Stimulated activated effector memory CD8-positive, alpha-beta T cell treated with anti-CD3 and anti-CD28 coated beads, Interleukin-12 subunit alpha, Interleukin-12 subunit beta, amount 100 ng/mL, for 72 hours (primary cell): ENCODE measurements around the gene C1orf167.

ENCODE experiments used
- ATAC-seq: fragments of 150-1000 bp; cut with Tn5 transposase; 2 replicates; pipeline ENCODE4 v1.10.0; 2021
- DNase-seq, 2 donors: peaks; one replicate each; pipeline ENCODE4 v3.0.0; 2021 to 2022; ENCODE audit warnings: low spot score in 2 of 2
- H3K27ac Mint-ChIP-seq: one replicate; pipeline ENCODE4 v1.8.0; 2022; ENCODE audit warnings: mild to moderate bottlenecking, mixed read lengths
- H3K36me3 Mint-ChIP-seq: one replicate; pipeline ENCODE4 v1.8.0; 2022; ENCODE audit warnings: mild to moderate bottlenecking, mixed read lengths
- H3K4me1 Mint-ChIP-seq: one replicate; pipeline ENCODE4 v1.8.0; 2022; ENCODE audit warnings: mixed read lengths
- H3K4me3 Mint-ChIP-seq: one replicate; pipeline ENCODE4 v1.8.0; 2022; ENCODE audit warnings: mild to moderate bottlenecking, mixed read lengths
- H3K9me3 Mint-ChIP-seq: one replicate; pipeline ENCODE4 v1.8.0; 2022; ENCODE audit warnings: mixed read lengths

The C1orf167 gene

DNA sequence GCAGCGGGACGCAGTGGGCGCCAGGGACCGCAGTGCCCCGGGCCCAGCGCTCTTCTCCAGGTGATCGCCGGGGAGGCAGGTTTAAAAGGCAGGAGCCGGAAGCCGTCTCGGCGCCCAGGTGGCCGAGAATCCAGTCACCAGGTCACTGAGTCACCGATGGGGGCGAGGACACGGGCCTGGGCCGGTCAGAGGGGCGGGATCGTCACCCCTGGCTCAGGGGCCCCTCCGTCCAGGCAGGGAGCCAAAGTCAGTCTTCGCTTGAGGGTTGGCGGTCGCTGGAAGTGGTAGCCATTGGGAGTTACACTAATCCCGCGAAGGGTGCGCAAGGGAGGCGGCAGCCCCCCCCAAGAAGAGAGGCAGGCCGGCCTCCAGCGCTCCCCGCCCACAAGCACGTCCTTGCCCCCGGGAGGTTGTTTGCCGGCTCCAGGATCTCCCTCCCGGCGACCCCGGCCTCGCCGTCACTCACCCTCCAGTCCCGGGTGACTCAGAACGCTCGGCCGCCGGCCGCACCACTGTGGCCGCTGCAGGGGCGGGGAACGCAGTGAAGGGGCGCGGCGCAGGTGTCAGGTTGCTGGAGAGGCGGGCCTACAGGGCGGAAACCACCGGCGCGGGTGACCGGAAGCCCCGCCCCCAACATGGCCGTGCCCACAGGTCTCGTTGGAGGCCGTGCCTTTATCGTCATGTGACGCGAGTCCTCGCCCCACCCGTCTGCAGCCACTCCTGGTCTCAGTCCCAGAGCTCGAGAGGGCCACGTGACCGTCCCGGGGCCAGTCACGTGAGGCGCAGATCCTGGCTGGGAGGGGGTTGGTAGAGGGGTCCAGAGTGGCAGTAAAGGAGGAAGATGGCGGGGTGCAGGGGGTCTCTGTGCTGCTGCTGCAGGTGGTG lies 43.7 kb downstream of the C1orf167 start, which contains the start of the genes CLCN6 and MTHFR:
TSS of gene CLCN6 (plus strand) at position 770 of the 885 bp plus-strand sequence. CDS start at position 842, 72 bp downstream.
TSS of gene MTHFR (minus strand) at position 543 of the 885 bp plus-strand sequence. CDS start 2,848 bp downstream, outside the sequence.
- ATAC-seq (peak; percentile 91), DNase-seq (peak; percentile 98 to 99)
- no peaks in the 10 kb centered on the region for H3K9me3 Mint-ChIP-seq
- peaks cover 65% of the 10 kb centered on the region for H3K4me1 Mint-ChIP-seq
- H3K4me3 Mint-ChIP-seq = peak within 1 kb of the TSS; percentile 94
- peaks cover 48% of the 10 kb centered on the region for H3K36me3 Mint-ChIP-seq
- H3K27ac Mint-ChIP-seq = peak within 1 kb of the TSS; percentile 98

DNA sequence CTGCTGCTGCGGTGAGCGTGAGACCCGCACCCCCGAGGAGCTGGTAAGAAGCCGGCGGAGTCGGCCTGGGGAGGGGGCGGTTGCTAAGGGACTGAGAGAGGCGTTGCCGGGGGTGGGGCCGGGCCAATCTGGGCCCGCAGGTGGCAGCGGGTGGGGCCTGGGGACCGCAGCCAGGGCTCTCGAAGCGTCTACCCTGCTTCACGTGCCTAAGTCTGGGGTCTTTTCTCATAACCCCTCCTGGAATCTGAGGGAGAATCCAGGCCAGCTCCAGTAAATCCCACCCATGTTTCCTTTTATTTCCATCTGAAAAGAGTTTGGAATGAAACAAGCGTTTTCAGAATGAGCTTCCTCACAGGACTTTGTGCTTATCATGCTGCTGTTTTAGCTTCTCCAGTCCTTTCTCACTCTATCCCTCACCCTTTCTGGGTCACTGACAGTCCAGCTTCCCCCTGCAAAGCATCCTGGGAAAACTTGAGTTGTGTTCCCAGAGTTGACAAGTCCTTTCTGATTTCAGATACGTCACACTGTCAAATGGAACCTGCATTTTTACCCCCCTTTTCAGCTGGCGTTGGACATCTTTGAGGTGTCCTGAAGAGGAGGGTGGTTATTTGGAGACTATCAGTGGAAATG lies 44.4 kb downstream of the C1orf167 start:
- peak overlapping the region; percentile 98 for H3K27ac Mint-ChIP-seq
- peaks cover 47% of the 10 kb centered on the region for H3K36me3 Mint-ChIP-seq
- ATAC-seq = peak; percentile 69
- peak in 1 of 2 donors; percentile 56 for DNase-seq
- H3K4me3 Mint-ChIP-seq = peak overlapping the region; percentile 94
- H3K4me1 Mint-ChIP-seq = peaks cover 65% of the 10 kb centered on the region
- H3K9me3 Mint-ChIP-seq = no peaks in the 10 kb centered on the region

DNA sequence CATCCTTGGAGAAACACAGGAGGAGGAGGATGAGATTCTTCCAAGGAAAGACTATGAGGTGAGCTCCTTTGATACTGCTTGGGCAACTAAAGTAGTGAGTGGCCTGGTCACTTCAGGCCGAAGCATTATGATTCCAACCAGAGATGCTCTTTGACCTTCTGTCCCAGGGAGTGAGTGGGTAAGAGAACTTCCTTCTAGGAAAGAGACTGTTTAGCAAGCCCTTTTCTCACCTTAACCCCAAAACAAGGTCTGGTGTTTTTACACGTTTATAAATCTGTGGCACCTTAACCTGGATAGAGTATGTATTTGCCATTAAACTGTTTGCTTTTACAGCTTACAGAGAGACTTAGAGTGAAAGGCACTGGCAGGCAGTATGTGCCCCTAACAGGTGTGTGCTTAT lies 45.1 kb downstream of the C1orf167 start:
- Mint-ChIP-seq H3K36me3 (peaks cover 54% of the 10 kb centered on the region), H3K4me3 (peak overlapping the region; percentile 94), H3K4me1 (peaks cover 65% of the 10 kb centered on the region), H3K9me3 (no peaks in the 10 kb centered on the region), H3K27ac (peak overlapping the region; percentile 98)
- DNase-seq (no peak), ATAC-seq (no peak)

DNA sequence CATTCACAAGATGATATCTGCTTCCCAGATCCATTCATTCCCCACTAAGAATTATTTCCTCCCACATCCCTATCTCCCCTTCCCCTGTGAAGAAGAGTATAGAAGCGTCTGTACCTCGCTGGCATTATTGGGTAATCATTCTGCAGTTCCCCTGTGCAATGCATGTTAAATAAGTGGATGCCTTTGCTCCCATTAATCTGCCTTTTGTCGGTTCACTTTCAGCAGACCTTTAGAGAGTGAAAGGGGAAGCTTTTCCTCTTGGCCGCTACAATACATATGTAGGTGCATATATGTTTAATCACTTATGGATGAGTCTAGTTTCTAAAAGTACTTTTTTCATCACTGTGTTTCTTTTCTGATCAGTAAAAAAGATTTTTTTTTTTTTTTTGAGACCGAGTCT lies 51.0 kb downstream of the C1orf167 start:
- peaks cover 89% of the 10 kb centered on the region for H3K36me3 Mint-ChIP-seq
- no peak overlapping the region for H3K4me3 Mint-ChIP-seq
- H3K4me1 Mint-ChIP-seq = peaks cover 11% of the 10 kb centered on the region
- DNase-seq = no peak
- H3K27ac Mint-ChIP-seq = no peak overlapping the region
- ATAC-seq = no peak
- H3K9me3 Mint-ChIP-seq = no peaks in the 10 kb centered on the region

DNA sequence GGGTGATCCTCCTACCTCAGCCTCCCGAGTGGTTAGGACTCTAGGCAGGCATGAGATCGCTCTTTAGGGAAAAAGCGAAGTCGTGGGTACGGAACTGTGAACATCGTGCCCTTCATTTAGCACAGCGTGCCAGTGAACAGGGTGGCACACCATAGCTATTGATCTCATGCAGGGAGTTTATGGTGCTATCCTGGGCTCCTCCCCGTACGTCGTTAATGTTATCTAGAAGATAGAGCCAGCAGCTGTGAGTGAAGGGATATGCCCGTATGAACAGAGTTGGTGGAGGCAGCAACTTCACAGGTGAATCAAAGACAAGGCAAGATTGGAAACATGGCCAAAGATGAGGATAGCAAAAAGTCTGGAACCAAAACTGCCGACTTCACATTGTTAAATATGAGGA lies 55.2 kb downstream of the C1orf167 start:
- H3K27ac Mint-ChIP-seq = no peak overlapping the region
- no peaks in the 10 kb centered on the region for H3K4me1 Mint-ChIP-seq
- no peak for ATAC-seq
- H3K4me3 Mint-ChIP-seq = no peak overlapping the region
- no peak for DNase-seq
- no peaks in the 10 kb centered on the region for H3K9me3 Mint-ChIP-seq
- H3K36me3 Mint-ChIP-seq = peaks cover 95% of the 10 kb centered on the region

DNA sequence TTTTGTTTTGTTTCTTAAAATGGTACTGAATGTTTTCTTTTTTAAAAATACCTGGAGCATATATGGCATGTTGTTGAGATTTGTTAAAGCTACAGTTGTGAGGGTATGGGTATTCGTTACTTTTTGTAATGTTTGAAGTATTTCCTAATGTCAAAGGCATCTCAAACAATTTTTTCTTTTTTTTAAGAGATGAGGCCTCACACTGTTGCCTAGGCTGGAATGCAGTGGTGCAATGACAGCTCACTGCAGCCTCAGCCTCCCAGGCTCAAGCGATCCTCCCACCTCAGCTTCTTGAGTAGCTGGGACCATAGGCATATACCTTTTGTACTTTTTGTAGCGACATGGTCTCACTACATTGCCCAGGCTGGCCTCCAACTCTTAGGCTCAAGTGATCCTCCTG lies 60.1 kb downstream of the C1orf167 start:
- H3K36me3 Mint-ChIP-seq = peaks cover 90% of the 10 kb centered on the region
- H3K9me3 Mint-ChIP-seq = no peaks in the 10 kb centered on the region
- H3K27ac Mint-ChIP-seq = no peak overlapping the region
- no peaks in the 10 kb centered on the region for H3K4me1 Mint-ChIP-seq
- DNase-seq (no peak), ATAC-seq (no peak)
- no peak overlapping the region for H3K4me3 Mint-ChIP-seq

DNA sequence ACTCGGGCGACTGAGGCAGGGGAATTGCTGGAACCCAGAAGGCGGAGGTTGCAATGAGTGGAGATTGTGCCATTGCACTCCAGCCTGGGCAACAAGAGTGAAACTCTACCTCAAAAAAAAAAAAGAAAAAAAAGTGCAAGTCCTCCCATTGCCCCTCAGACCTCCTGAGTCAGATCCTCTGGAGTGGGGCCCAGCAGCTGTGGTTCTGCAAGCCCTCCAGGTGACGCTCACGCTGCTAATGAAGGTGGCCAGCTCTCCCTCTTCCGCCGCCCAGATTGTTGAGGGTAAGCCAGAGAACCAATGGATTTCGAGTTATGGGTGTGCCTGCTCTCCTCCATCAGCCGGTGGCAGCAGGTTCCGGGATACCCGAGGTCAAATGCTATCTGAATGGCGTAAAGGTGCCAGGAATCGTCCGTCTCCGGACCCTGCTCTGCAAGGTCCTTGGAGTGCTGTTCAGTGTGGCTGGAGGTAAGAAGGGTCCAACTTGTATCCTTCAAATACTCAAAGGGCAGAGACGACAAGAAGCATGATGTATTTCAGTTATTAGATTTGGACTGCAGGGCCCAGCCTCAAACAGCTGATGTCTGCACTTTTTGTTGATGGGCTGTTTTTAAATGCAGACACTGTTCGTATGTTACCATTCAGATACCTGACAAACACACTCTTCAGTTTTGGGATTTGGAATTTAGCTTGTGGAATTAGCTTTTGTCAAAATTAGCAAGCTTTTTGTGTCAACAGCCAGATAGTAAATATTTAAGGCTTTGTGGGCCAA lies 61.6 kb downstream of the C1orf167 start:
- H3K4me3 Mint-ChIP-seq = no peak overlapping the region
- no peaks in the 10 kb centered on the region for H3K9me3 Mint-ChIP-seq
- H3K36me3 Mint-ChIP-seq = peaks cover 90% of the 10 kb centered on the region
- ATAC-seq = no peak
- H3K27ac Mint-ChIP-seq = no peak overlapping the region
- no peak for DNase-seq
- no peaks in the 10 kb centered on the region for H3K4me1 Mint-ChIP-seq

DNA sequence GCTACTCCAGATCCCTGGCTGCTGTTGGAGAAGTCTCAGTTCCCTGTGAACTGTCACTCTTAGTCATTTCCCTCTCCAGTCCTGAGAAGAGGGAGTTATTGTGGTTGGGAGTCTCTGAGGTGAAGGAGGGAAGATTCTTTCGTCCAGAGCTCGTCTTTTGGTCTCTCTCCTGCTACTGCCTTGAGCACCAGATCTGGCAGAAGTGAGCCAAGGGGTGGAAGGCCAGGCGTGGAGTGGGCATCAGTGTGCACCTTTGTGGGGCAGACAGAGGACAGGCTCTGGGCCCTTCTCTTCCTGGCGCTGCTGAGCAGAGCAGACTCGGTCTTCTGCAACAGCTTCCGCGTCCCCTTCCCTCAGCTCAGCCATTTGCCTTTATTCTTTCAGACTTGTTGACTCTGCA lies 63.1 kb downstream of the C1orf167 start:
- DNase-seq (no peak), ATAC-seq (no peak)
- peaks cover 86% of the 10 kb centered on the region for H3K36me3 Mint-ChIP-seq
- H3K9me3 Mint-ChIP-seq = no peaks in the 10 kb centered on the region
- H3K4me1 Mint-ChIP-seq = no peaks in the 10 kb centered on the region
- H3K4me3 Mint-ChIP-seq = no peak overlapping the region
- H3K27ac Mint-ChIP-seq = no peak overlapping the region

DNA sequence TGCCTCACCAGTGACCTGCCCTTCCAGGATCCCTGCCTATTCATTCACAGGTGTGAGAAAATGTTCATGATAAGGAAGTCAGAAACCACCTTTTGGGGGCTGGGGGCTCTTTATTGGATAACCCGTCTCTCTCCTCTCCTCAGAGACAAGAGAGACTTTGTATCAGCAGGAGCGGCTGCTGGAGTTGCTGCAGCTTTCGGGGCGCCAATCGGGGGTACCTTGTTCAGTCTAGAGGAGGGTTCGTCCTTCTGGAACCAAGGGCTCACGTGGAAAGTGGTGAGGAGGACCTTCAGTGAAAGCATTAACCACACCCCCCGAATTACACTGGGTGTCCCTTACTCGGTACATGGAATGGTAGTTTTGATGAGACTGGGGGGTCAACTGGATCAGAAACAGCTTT lies 65.0 kb downstream of the C1orf167 start:
- DNase-seq (no peak), ATAC-seq (no peak)
- Mint-ChIP-seq H3K27ac (no peak overlapping the region), H3K4me3 (no peak overlapping the region), H3K9me3 (no peaks in the 10 kb centered on the region), H3K36me3 (peaks cover 81% of the 10 kb centered on the region), H3K4me1 (no peaks in the 10 kb centered on the region)

DNA sequence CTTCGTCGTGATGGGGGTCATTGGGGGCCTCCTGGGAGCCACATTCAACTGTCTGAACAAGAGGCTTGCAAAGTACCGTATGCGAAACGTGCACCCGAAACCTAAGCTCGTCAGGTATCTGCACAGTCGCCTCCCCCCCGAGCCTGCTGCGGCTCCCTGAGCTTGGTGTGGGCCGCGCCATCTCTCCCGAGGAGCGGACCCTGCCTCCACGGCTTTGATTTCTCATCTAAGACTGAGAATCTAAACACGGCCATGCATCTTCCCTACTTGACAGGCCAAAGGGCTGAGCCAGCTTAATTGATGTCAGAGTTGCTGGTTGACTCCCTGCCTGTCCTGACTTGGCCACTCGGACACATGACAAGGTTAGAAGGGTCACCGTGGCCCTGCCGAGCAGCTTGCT lies 66.5 kb downstream of the C1orf167 start:
- Mint-ChIP-seq H3K9me3 (no peaks in the 10 kb centered on the region), H3K4me3 (no peak overlapping the region), H3K27ac (peak overlapping the region; percentile 67), H3K4me1 (no peaks in the 10 kb centered on the region), H3K36me3 (peaks cover 65% of the 10 kb centered on the region)
- ATAC-seq (no peak), DNase-seq (no peak)

DNA sequence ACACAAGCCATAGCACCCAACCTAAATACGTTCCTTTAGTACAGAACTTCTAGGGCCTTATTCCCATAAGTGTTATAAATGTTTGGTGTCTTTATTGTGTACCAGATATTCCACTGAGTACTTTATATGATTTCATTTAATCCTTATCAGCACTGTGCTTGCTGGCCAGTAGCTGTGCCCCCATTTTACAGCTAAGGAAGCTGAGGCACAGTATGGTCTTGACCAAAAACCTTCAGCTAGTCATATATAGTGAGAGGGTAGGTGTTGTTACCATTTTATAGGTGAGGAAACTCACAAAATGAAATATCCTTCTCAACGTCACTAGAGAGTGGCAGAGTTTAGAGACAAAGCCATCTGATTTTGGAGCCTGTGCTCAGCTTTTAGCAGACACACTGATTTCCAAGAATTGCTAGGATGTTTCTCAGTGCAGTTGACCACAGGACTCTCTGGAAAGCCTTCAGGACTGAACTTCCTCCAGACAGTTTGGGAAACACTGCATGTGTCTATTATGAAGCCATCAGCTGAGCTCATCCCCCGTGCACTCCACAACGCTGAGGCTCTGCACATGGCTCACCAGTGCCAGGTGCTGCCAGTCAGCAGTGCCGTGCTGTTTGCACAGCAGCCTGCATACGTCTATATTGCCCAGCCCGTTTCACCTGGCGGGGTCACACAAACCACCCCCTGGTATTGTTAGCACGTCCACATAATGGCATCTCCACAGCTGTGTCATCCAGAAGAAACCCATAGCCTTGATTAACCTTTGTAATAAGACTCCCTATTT lies 70.1 kb downstream of the C1orf167 start:
- Mint-ChIP-seq H3K4me1 (peaks cover 5% of the 10 kb centered on the region), H3K4me3 (no peak overlapping the region), H3K36me3 (peaks cover 58% of the 10 kb centered on the region), H3K9me3 (no peaks in the 10 kb centered on the region), H3K27ac (peak overlapping the region; percentile 32)
- DNase-seq = no peak
- ATAC-seq = no peak

DNA sequence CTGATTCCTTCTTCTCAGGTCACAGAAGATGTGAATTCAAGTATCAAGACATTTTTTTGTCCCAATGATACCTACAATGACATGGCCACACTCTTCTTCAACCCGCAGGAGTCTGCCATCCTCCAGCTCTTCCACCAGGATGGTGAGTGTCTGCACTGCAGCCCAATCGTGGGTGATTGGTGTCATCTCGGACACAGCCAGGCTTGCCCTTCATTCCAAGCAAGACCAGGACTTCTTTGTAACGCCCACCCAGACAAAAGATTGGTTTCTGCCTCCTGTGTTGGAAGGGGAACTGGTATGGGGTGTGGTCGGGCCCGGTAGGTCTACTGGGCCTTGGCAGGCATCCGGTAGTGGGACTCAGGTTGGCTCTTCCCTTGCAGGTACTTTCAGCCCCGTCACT lies 71.5 kb downstream of the C1orf167 start:
- H3K36me3 Mint-ChIP-seq = peaks cover 53% of the 10 kb centered on the region

DNA sequence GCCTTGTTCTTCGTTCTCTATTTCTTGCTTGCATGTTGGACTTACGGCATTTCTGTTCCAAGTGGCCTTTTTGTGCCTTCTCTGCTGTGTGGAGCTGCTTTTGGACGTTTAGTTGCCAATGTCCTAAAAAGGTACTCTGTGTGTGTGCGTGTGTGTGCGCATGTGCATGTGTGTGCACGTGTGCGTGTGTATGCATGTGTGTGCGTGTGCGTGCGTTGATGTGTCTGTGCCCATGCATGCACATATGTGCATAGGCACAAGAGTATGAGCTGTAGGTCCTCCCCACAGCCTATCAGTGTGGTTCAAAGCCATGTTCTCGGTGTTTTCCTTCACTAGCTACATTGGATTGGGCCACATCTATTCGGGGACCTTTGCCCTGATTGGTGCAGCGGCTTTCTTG lies 71.9 kb downstream of the C1orf167 start:
- ATAC-seq (no peak), DNase-seq (no peak)
- no peak overlapping the region for H3K27ac Mint-ChIP-seq
- peaks cover 53% of the 10 kb centered on the region for H3K36me3 Mint-ChIP-seq
- H3K4me3 Mint-ChIP-seq = no peak overlapping the region
- H3K9me3 Mint-ChIP-seq = no peaks in the 10 kb centered on the region
- H3K4me1 Mint-ChIP-seq = peaks cover 11% of the 10 kb centered on the region

More for the DNA sequence above, 71.5 kb downstream of the C1orf167 start:
- no peak for DNase-seq
- H3K27ac Mint-ChIP-seq = no peak overlapping the region
- H3K4me3 Mint-ChIP-seq = no peak overlapping the region
- ATAC-seq = no peak
- no peaks in the 10 kb centered on the region for H3K9me3 Mint-ChIP-seq
- peaks cover 7% of the 10 kb centered on the region for H3K4me1 Mint-ChIP-seq

DNA sequence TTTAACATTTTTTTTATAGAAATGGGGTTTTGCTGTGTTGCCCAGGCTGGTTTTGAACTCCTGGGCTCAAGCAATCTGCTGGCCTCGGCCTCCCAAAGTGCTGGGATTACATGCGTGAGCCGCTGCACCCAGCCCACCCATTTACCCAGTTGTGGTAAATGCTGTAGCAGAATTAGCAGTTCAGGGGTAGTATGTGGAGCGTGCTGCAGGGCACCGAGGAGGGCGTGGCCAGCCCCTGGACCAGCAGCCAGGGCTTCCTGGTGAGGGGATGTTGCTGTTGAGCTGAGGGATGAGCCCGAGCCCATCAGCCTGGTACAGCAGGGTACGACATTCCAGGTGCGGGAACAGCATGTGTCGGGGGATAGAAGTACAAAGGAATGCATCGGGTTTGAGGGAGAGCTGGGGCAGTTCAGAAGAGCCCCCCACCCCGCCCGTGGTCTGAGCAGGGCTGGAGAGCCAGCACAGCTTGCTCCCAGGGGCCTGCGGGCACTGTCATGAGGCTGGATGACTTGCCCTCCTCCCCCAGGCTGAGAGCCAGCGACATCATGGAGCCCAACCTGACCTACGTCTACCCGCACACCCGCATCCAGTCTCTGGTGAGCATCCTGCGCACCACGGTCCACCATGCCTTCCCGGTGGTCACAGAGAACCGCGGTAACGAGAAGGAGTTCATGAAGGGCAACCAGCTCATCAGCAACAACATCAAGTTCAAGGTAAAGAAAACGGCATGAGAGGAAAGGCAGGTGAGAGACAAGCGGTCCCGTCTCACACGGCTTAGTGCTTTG lies 73.6 kb downstream of the C1orf167 start:
- Mint-ChIP-seq H3K36me3 (peaks cover 59% of the 10 kb centered on the region), H3K4me1 (peaks cover 11% of the 10 kb centered on the region), H3K4me3 (no peak overlapping the region), H3K9me3 (no peaks in the 10 kb centered on the region), H3K27ac (no peak overlapping the region)
- ATAC-seq (no peak), DNase-seq (no peak)
